Hepatic stellate cell (primary cell): ENCODE data around the gene PDE2A.

ENCODE experiments used
- DNase-seq: peaks from one replicate; pipeline ENCODE4 v3.0.0; 2011; ENCODE audit warnings: low spot score

PDE2A gene

GRCh38 chr11:72682858-72683243, 8.6 kb upstream of the PDE2A start:
- DNase-seq = no peak

DNA sequence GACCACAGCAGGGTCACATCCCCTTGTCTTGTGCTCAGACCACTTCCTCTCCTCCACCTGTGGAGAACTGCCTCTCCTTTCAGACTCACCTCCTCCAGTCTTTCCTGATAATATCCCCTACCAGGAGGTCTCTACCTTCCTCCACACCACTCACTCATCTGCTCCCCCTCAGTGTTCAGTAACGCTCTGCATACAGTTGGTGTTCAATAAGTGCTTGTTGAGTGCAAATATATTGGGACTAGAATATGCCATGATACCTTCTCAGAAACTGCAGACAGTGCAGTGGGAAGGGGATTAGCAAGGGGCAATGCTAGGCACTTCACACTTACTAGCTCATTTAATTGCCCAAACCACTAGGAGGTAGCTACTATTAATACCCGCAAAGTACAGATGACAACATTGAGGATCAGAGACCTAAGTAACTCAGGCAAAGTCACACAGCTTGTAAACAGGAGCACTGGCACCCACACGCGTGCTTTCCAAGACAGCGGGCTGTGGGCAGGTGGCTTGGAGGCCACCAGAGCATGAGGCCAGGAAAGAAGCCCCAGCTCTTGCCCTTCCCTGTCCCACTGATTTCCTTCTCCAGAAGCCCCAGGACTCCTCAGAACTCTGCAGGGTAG, 8.1 kb upstream of the PDE2A start:
- DNase-seq = no peak

- no peak for DNase-seq
These were observed 7.3 kb upstream of the PDE2A start for GRCh38 chr11:72681226-72682153.

GRCh38 chr11:72680624-72681158, 6.5 kb upstream of the PDE2A start:
- no peak for DNase-seq

GRCh38 chr11:72679869-72680268, 5.6 kb upstream of the PDE2A start:
- DNase-seq = no peak

DNA sequence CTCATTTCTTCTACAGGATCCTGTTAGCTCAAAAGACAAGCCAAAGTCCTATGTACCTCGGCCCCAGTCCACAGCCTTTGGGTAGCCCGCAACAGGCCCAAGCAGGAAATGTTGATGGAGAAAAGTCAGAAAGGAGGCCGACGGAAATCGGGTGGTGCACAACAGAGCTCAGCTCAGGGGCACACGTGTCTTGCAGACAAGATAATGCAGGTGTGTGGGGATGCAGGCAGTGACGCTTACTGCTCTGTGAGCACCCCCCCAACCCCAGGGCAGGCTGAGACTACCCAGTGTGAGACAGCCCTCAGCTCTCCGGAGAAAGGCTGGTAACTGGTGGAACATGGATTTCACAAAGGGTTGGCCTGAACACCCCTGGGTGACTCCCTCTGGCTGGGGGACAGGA, 4.3 kb upstream of the PDE2A start:
- no peak for DNase-seq

GRCh38 chr11:72676861-72677341, 2.7 kb upstream of the PDE2A start:
- peak; percentile 63 for DNase-seq

DNA sequence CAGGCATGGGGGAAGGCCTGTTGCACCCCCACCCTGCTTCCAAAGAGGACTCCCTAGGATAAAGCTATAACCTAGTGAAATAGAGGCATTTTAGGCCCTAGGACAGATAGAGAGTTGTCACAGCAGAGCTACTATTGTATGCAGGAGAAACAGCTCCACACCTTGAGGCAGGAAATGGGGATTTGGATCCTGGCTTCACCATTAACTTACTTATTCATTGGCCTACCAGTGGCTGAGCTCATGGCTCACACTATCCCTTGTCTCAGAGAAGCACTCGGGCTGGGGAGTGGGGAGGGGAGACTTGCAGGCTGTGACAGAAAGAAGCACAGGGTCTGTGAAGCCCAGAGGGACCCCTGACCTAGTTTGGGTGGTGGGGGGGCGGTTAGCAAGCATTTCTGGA, 999 bp upstream of the PDE2A start:
- DNase-seq = no peak

DNA sequence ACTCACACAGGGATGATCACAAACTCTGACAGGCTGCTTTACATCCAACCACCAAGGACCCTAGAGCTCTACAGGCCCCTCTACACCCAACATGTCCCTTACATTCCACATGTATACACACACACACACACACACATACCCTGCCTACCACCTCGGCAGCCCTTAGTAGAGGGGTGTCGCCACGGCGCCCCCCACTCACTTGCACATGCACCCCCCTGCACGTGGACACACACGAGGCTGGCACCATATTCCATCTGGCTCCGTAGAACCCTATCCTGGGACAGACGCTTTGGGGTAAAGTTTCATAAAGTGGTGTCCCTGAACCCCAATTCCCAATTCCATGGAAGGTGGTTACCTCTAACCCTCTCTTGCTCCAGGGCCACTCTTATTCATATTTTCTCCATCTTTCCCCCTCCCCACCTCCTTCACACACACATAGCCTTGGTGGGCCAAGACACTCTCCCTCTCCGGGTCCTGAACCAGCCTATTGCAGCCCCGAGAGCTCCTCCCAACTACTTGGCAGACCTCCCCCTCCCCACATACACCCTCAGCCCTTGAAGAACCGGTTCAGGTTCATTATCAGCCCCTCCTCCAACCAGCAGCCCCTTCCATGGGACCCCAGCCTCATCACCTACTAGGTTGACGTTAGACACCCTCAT, 809 bp downstream of the PDE2A start:
- no peak for DNase-seq

DNA sequence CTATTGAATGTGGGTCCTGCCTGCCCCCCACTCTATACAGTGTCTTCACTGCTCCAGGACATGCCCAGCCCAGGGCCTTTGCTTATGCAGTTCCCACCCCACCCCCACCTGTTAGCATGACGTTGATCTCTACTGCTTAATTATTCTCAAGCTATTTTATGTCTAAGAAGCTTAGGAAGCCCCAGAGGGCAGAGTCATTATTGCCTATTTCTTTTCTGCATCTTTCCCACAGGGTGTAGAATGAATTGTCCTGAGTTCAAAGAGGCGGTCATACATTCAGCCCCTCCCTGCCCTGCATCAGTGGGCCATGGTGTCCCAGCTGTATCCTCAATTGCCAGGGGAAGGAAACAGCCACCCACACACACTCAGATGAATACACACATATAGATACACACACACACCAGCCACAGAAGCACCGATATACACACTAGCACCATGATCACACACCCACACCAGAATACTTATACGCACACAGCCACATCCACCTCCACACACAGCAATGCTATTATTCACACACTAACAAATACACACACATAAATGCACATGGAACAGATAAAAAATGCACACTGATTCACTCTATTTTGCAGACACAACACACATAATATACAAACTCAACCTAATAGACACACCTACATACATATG, 1.5 kb downstream of the PDE2A start:
- DNase-seq = no peak

DNA sequence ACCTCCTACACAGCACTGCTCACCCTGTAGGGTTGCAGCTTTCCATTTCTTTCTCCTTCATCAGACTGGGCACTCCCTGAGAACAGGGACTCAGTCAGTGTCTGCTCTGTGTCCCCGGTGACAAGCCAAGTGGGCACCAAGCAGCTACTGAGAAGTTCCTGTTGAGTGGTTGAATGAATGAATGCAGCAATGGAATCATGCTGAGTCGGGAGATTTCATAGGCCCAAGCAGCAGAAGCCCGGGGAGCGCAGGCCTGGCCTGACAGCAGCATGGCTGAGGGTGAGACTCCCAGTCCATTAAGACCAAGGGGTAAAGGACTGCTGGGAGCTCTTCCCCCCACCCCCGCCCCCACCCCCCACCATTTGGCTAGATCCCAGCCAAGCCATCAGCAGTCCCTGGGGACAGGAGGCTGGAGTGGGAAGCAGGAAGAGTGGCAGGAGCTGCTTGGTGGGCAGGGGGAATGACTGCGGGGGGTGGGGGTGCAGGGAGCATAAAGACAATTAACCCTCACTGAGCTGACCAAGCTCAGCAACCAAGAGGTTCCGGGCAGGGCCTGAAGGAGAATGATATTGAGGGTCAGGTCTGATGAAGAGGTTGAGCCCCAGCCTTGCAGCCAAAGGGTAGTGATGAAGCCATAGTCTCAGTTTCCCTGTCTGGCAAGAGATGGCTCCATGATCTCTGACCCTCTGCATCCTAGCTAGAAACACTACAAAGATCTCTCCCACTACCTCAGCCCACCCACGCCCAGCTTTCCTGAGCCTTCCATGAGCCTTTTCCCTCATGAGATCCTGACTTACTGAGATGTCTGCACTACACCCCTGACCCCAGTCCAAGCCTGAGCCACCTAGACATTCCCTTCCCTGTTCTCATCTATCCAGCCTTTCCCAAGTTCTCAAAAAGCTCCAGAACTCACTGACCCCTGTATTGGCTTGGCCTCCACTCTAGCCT, 2.8 kb downstream of the PDE2A start:
- DNase-seq = no peak

GRCh38 chr11:72670041-72670440, 4.2 kb downstream of the PDE2A start:
- DNase-seq = no peak

- DNase-seq = no peak
These were observed 4.7 kb downstream of the PDE2A start for GRCh38 chr11:72669527-72669926.

GRCh38 chr11:72668629-72669347, 5.4 kb downstream of the PDE2A start:
- DNase-seq = no peak

GRCh38 chr11:72665911-72666472, 8.2 kb downstream of the PDE2A start:
- no peak for DNase-seq

- DNase-seq = no peak
These were observed 12.2 kb downstream of the PDE2A start for GRCh38 chr11:72662036-72662435.

DNA sequence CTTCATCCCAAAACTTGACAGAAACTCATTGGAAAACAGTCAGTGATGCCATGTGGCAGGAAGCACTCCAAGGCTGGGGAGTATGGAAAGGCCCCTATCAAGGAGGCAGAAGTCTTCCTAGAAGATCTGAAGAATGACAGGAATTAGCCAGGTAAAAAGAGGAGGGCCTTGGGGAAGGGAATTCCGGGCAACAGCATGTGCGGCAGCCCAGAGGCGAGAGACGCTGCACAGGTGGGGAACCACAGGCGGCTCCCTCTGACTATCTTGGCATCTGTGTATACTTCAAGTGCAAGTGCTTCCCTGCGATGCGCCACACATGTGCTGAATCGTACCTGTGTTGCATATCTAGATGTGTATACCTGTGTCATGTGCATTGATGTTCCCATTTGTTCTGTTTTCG, 12.7 kb downstream of the PDE2A start:
- DNase-seq = no peak

DNA sequence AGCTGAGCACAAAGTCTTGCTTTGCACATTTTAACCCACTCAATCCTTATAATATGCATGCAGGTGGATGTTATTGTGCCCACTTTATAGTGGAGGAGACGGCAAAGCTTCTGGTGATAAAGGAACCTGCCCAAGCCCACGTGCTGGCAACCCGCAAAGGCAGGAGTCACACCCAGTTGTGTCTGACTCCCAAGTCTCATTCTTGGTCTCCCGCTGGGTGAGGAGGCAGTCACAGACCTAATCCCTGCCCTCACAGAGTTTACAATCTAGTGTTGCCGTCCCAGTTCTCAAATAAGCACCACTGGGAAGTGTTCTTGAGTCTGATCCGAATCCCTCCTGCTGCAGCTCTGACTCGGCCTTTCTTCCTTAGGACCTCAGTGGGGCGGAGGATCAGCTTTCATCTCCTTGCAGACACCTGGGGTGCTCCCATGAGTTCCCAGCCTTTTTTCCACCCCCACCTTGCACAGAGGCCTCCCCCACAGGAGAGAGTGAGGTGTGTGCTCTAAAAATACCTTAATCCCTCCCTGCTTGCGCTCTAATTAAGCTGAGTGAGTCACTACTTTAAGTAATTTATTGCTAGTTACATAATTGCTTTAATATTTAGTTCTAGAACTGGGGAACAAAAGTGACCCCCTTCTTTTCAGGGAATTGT, 15.1 kb downstream of the PDE2A start:
- DNase-seq = no peak

GRCh38 chr11:72657411-72658100, 16.7 kb downstream of the PDE2A start:
- DNase-seq = no peak
